Measurements from ENCODE around the gene PTPRD.

Gene PTPRD

GRCh38 chr9:8857926-8858595, 1754.7 kb downstream of the PTPRD start:
- TF ChIP-seq EZH2phosphoT487 (IDR thresholded peaks at IDR 0.05; ENCODE audit: borderline replicate concordance, low read length) (no peak), CTCF (IDR thresholded peaks at IDR 0.05; ENCODE audit: low read depth, low read length, poor library complexity, severe bottlenecking) (no peak)

GRCh38 chr9:8857068-8857925, 1755.5 kb downstream of the PTPRD start:
- Histone ChIP-seq H3K4me3 (ENCODE audit: low read length) (no peak overlapping the region), H3K9me2 (replicated peaks; ENCODE audit: control insufficient read depth, low read length) (no peaks in the 10 kb centered on the region), H3K79me2 (ENCODE audit: control insufficient read depth, low read length) (no peaks in the 10 kb centered on the region), H3K27me3 (ENCODE audit: control insufficient read depth, low read length) (no peaks in the 10 kb centered on the region), H3K4me2 (ENCODE audit: low read length) (no peak overlapping the region), H4K20me1 (ENCODE audit: control insufficient read depth, insufficient read depth, low read depth, low read length) (no peaks in the 10 kb centered on the region), H3K4me1 (ENCODE audit: control insufficient read depth, low read length) (no peaks in the 10 kb centered on the region), H3K9me3 (ENCODE audit: control insufficient read depth, insufficient read depth, low read length) (no peaks in the 10 kb centered on the region), H3F3A (ENCODE audit: control insufficient read depth, insufficient read depth) (no peaks in the 10 kb centered on the region), H3K36me3 (ENCODE audit: control insufficient read depth, low read length) (no peaks in the 10 kb centered on the region), H3K27ac (ENCODE audit: low read depth, low read length) (no peak overlapping the region)
- no peak for TF ChIP-seq CTCF (IDR thresholded peaks at IDR 0.05; ENCODE audit: low read depth, low read length, poor library complexity, severe bottlenecking)
- no peak for TF ChIP-seq EZH2phosphoT487 (IDR thresholded peaks at IDR 0.05; ENCODE audit: borderline replicate concordance, low read length)

More at GRCh38 chr9:8857926-8858595, 1754.7 kb downstream of the PTPRD start:
- Histone ChIP-seq H4K20me1 (ENCODE audit: control insufficient read depth, insufficient read depth, low read depth, low read length) (no peaks in the 10 kb centered on the region), H3F3A (ENCODE audit: control insufficient read depth, insufficient read depth) (no peaks in the 10 kb centered on the region), H3K4me1 (ENCODE audit: control insufficient read depth, low read length) (no peaks in the 10 kb centered on the region), H3K4me2 (ENCODE audit: low read length) (no peak overlapping the region), H3K4me3 (ENCODE audit: low read length) (no peak overlapping the region), H3K9me2 (replicated peaks; ENCODE audit: control insufficient read depth, low read length) (no peaks in the 10 kb centered on the region), H3K36me3 (ENCODE audit: control insufficient read depth, low read length) (no peaks in the 10 kb centered on the region), H3K27ac (ENCODE audit: low read depth, low read length) (no peak overlapping the region), H3K79me2 (ENCODE audit: control insufficient read depth, low read length) (no peaks in the 10 kb centered on the region), H3K27me3 (ENCODE audit: control insufficient read depth, low read length) (no peaks in the 10 kb centered on the region), H3K9me3 (ENCODE audit: control insufficient read depth, insufficient read depth, low read length) (no peaks in the 10 kb centered on the region)

- Histone ChIP-seq H3K27ac (ENCODE audit: low read depth, low read length) (no peak overlapping the region), H3K4me1 (ENCODE audit: control insufficient read depth, low read length) (no peaks in the 10 kb centered on the region), H3K79me2 (ENCODE audit: control insufficient read depth, low read length) (no peaks in the 10 kb centered on the region), H3K9me2 (replicated peaks; ENCODE audit: control insufficient read depth, low read length) (no peaks in the 10 kb centered on the region), H3K27me3 (ENCODE audit: control insufficient read depth, low read length) (no peaks in the 10 kb centered on the region), H3K4me3 (ENCODE audit: low read length) (no peak overlapping the region), H3F3A (ENCODE audit: control insufficient read depth, insufficient read depth) (no peaks in the 10 kb centered on the region), H4K20me1 (ENCODE audit: control insufficient read depth, insufficient read depth, low read depth, low read length) (no peaks in the 10 kb centered on the region), H3K4me2 (ENCODE audit: low read length) (no peak overlapping the region), H3K9me3 (ENCODE audit: control insufficient read depth, insufficient read depth, low read length) (no peaks in the 10 kb centered on the region), H3K36me3 (ENCODE audit: control insufficient read depth, low read length) (no peaks in the 10 kb centered on the region)
- no peak for TF ChIP-seq CTCF (IDR thresholded peaks at IDR 0.05; ENCODE audit: low read depth, low read length, poor library complexity, severe bottlenecking)
- TF ChIP-seq EZH2phosphoT487 (IDR thresholded peaks at IDR 0.05; ENCODE audit: borderline replicate concordance, low read length), result no peak
Observed at GRCh38 chr9:8856396-8857067, 1756.3 kb downstream of the PTPRD start.

Measured in DOHH2 (cell line).